Neural cell (in vitro differentiated cells): Measurements from ENCODE around the gene KRT5. TPM values are rescaled to one million over a fixed set of nuclear protein-coding genes. Genes with fewer than 3 reads are reported as not detected.

ENCODE experiments used
- H2AFZ ChIP-seq: fragments of 200-600, 300-800 bp; sonication (generic), shearing (Covaris generic); 2 replicates; pipeline ENCODE4 v1.6.0; 2014; ENCODE audit warnings: low read depth, mild to moderate bottlenecking, antibody characterized with exemption, low read length, moderate library complexity
- H3F3A ChIP-seq: fragments of 200-600 bp; shearing (Covaris generic); 2 replicates; pipeline ENCODE4 v1.6.1; 2016; ENCODE audit warnings: mild to moderate bottlenecking, moderate library complexity, mixed read lengths, antibody characterized with exemption, low read length; ENCODE audit not compliant: insufficient read depth, poor library complexity, severe bottlenecking
- H3K27ac ChIP-seq: fragments of 200-600, 300-800 bp; sonication (generic), shearing (Covaris generic); 2 replicates; pipeline ENCODE4 v1.5.1; 2014; ENCODE audit warnings: mild to moderate bottlenecking, low read length, moderate library complexity
- H3K27me3 ChIP-seq: fragments of 300-800, 200-600 bp; sonication (generic), shearing (Covaris generic); 2 replicates; pipeline ENCODE4 v1.6.0; 2014; ENCODE audit warnings: mild to moderate bottlenecking, low read depth, low read length, moderate library complexity; ENCODE audit not compliant: insufficient read depth
- H3K36me3 ChIP-seq: fragments of 300-800, 200-600 bp; sonication (generic), shearing (Covaris generic); 2 replicates; pipeline ENCODE4 v1.5.1; 2014; ENCODE audit warnings: mild to moderate bottlenecking, antibody characterized with exemption, low read length, moderate library complexity; ENCODE audit not compliant: insufficient read depth
- H3K4me2 ChIP-seq: fragments of 300-800, 200-600 bp; sonication (generic), shearing (Covaris generic); 2 replicates; pipeline ENCODE4 v1.6.0; 2014; ENCODE audit warnings: mild to moderate bottlenecking, low read length
- H3K4me3 ChIP-seq: fragments of 300-800, 200-600 bp; sonication (generic), shearing (Covaris generic); 2 replicates; pipeline ENCODE4 v1.5.1; 2014; ENCODE audit warnings: mild to moderate bottlenecking, low read length, moderate library complexity
- H3K79me2 ChIP-seq: fragments of 200-600 bp; shearing (Covaris generic); replicated peaks from 2 replicates; pipeline ENCODE4 v1.6.0; 2014; ENCODE audit warnings: mild to moderate bottlenecking, low read length, moderate library complexity; ENCODE audit not compliant: insufficient read depth
- H3K9ac ChIP-seq: fragments of 300-800, 200-600 bp; sonication (generic), shearing (Covaris generic); 2 replicates; pipeline ENCODE4 v1.6.1; 2016; ENCODE audit warnings: mild to moderate bottlenecking, low read length, mixed read lengths
- H3K9me2 ChIP-seq: fragments of 200-600 bp; shearing (Covaris generic); 2 replicates; pipeline ENCODE4 v1.6.1; 2016; ENCODE audit warnings: mild to moderate bottlenecking, low read length, mixed read lengths; ENCODE audit not compliant: insufficient read depth
- H3K9me3 ChIP-seq: fragments of 200-600, 300-800 bp; sonication (generic), shearing (Covaris generic); 2 replicates; pipeline ENCODE4 v1.6.1; 2016; ENCODE audit warnings: mild to moderate bottlenecking, mixed run types, low read length, moderate library complexity, mixed read lengths
- H4K20me1 ChIP-seq: fragments of 200-600 bp; shearing (Covaris generic); 2 replicates; pipeline ENCODE4 v1.6.1; 2016; ENCODE audit warnings: mild to moderate bottlenecking, mixed run types; ENCODE audit not compliant: insufficient read depth
- CTCF ChIP-seq: fragments of 450-650 bp; IDR thresholded peaks from 2 replicates; pipeline ENCODE4 v1.5.1; 2014; ENCODE audit warnings: antibody characterized with exemption, mild to moderate bottlenecking, moderate library complexity; ENCODE audit not compliant: poor library complexity, severe bottlenecking
- EP300 ChIP-seq: fragments of 450-650 bp; conservative IDR thresholded peaks from 2 replicates; pipeline ENCODE4 v1.6.1; 2014; ENCODE audit warnings: antibody characterized with exemption, mild to moderate bottlenecking, moderate library complexity; ENCODE audit not compliant: poor library complexity, severe bottlenecking
- EZH2 ChIP-seq: fragments of 200-600, 300-800 bp; shearing (Covaris generic), sonication (generic); IDR thresholded peaks from 2 replicates; pipeline ENCODE4 v1.6.1; 2014; ENCODE audit warnings: antibody characterized with exemption, low read length, borderline replicate concordance, mild to moderate bottlenecking; ENCODE audit not compliant: insufficient read depth, poor library complexity, severe bottlenecking
- MXI1 ChIP-seq: fragments of 450-650 bp; conservative IDR thresholded peaks from 2 replicates; pipeline ENCODE4 v1.6.1; 2014; ENCODE audit warnings: antibody characterized with exemption, mild to moderate bottlenecking; ENCODE audit not compliant: poor library complexity, severe bottlenecking
- POLR2AphosphoS5 ChIP-seq: IDR thresholded peaks from 2 replicates; pipeline ENCODE4 v1.6.1; 2012
- RAD21 ChIP-seq: fragments of 450-650 bp; conservative IDR thresholded peaks from 2 replicates; pipeline ENCODE4 v1.6.1; 2014; ENCODE audit warnings: antibody characterized with exemption, mild to moderate bottlenecking, moderate library complexity
- REST ChIP-seq: IDR thresholded peaks from 2 replicates; pipeline ENCODE4 v1.6.1; 2012; ENCODE audit warnings: borderline replicate concordance
- SMC3 ChIP-seq: fragments of 450-650 bp; conservative IDR thresholded peaks from 2 replicates; pipeline ENCODE4 v1.6.1; 2014; ENCODE audit warnings: antibody characterized with exemption, mild to moderate bottlenecking, moderate library complexity; ENCODE audit not compliant: poor library complexity
- TAF1 ChIP-seq: IDR thresholded peaks from 2 replicates; pipeline ENCODE4 v1.6.1; 2012; ENCODE audit warnings: low read depth
- polyA plus RNA-seq: library from polyadenylated mRNA; depleted of rRNA; stranded (reverse); fragments of >200 nt; gene quantifications from 2 replicates; pipeline ENCODE4 v1.2.3, GENCODE V29; 2014

Gene KRT5
- polyA plus RNA-seq, 1 donor from 2014 or later, result not detected

- H3K27me3 ChIP-seq, result no peaks in the 10 kb centered on the region
- no peak overlapping the region for H3K4me3 ChIP-seq
- H3K9me3 ChIP-seq, result no peaks in the 10 kb centered on the region
- no peak overlapping the region for H2AFZ ChIP-seq
- H3K9me2 ChIP-seq, result no peaks in the 10 kb centered on the region
- no peak for TF ChIP-seq RAD21
- no peak for TF ChIP-seq EP300
- no peak for TF ChIP-seq TAF1
- TF ChIP-seq CTCF, result no peak
- TF ChIP-seq POLR2AphosphoS5, result no peak
- TF ChIP-seq REST, result no peak
- no peak for TF ChIP-seq EZH2
- TF ChIP-seq MXI1, result no peak
- no peak for TF ChIP-seq SMC3
- no peaks in the 10 kb centered on the region for H3F3A ChIP-seq
- no peak overlapping the region for H3K9ac ChIP-seq
- H4K20me1 ChIP-seq, result no peaks in the 10 kb centered on the region
- H3K36me3 ChIP-seq, result no peaks in the 10 kb centered on the region
- H3K79me2 ChIP-seq, result no peaks in the 10 kb centered on the region
- H3K27ac ChIP-seq, result no peak overlapping the region
- H3K4me2 ChIP-seq, result no peak overlapping the region
Measured at GRCh38 chr12:52527121-52527800, 7.1 kb upstream of the KRT5 start.

- TF ChIP-seq CTCF (no peak), EZH2 (no peak), SMC3 (no peak), EP300 (no peak), REST (no peak), MXI1 (no peak), POLR2AphosphoS5 (no peak), RAD21 (no peak), TAF1 (no peak)
- no peaks in the 10 kb centered on the region for H4K20me1 ChIP-seq
- H3K4me3 ChIP-seq, result no peak overlapping the region
- H3K4me2 ChIP-seq, result no peak overlapping the region
- H3K79me2 ChIP-seq, result no peaks in the 10 kb centered on the region
- H3K9me2 ChIP-seq, result no peaks in the 10 kb centered on the region
- no peak overlapping the region for H2AFZ ChIP-seq
- H3K27me3 ChIP-seq, result no peaks in the 10 kb centered on the region
- no peaks in the 10 kb centered on the region for H3K36me3 ChIP-seq
- H3K9ac ChIP-seq, result no peak overlapping the region
- H3K27ac ChIP-seq, result no peak overlapping the region
- H3K9me3 ChIP-seq, result no peaks in the 10 kb centered on the region
- H3F3A ChIP-seq, result no peaks in the 10 kb centered on the region
Measured at GRCh38 chr12:52526511-52526951, 6.3 kb upstream of the KRT5 start.
